ENCODE measurements around the gene KLHL35. TPM values are rescaled to one million over a fixed set of nuclear protein-coding genes. Genes with fewer than 3 reads are reported as not detected.
A peak's percentile ranks its signal among the peaks of the same experiment; 100 is the strongest.

KLHL35 gene
- total RNA-seq, 1 donor from 2014 or later = 2.9 TPM

GRCh38 chr11:75469785-75470405, 36.9 kb upstream of the KLHL35 start:
- no peak for DNase-seq

DNA sequence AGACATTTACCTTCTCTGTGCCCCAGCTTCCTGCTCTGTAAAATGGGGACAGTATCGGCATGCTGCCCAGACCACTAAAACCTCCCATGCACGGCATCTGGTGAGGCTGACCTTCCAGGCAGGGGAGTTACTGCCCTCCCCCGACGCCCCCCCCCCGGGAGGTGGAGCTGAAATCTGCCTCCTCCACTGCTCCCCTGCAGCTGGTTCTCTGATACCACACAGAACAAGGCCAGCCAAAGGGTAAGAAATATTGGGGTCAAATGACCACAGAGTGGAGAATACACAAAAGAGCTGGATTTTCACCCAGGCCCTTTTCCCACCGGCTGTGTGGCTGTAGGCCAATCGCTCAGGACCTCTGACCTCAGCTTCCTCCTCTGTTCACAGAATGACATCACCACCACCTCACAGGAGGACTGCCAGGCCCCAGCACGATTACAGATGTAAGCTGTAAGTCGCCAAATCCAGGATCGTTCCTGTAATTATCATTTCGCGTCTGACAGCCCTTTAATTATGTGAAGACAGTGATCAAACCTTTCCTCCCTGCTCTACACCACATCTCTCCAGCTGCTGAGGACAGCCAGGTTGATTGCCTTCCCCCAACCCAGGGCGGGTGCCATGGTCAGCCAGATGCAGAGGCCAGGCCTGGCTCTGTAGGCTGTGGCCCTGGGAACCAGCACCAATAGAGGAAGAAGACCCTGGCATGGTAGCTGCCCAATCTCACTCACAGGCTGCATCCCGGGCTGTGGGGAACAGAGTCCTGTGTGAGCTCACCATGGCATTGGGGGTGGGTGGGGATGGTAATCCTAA, 35.7 kb upstream of the KLHL35 start:
- peak; percentile 71 for DNase-seq

DNA sequence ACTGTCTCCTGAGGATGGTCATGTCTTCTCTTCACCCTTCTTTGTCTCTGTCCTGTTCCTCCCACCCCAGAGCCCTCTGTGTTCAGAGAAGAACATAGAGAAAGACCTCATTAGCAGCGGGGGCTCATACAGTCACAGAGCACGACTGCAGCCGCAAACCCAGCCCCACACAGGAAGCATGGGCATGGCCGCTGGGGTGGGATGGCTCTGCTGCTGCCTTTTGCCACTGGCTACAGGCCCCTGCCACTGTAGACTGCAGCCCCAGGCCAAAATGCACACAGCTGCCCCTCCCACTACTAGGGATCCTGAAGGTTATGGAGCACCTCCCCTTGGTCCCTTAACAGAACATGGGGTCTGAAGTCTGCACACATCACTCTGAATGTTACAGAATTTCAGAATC, 34.9 kb upstream of the KLHL35 start:
- DNase-seq = no peak

- no peak for DNase-seq
Measured at GRCh38 chr11:75467311-75467710, 34.3 kb upstream of the KLHL35 start.

GRCh38 chr11:75465701-75466531, 32.9 kb upstream of the KLHL35 start:
- DNase-seq = no peak

DNA sequence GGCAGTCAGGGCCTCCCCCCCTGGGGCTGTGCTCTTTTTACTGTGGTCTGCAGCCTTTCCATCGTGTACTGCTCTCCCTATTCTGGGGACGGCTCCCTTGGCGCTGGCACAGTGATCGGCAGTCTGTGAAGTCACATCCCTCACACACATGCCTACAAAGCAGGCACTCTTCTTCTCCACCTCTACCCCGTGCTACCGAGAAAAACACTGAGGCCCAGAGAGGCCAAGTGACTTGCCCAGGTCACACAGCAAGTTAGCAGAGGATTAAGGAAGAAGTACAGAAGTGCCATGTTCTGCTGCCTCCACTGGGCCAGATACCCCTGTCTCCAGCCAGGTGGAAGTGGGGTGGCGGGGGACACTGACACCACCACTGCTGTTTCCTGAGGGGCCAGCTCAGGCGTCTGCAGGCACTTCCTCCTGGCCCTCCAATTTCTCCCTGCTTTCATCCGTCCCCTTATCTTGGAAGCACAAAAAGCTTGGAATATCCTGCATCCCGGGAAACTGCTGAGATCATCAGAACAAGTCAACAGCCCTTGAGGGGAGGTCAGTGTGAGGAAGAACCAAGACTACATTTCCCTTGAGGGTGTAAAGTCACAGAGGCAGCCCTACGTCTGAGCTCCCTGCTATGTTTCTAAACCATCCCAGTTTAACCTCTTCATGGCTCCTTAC, 30.2 kb upstream of the KLHL35 start:
- DNase-seq = no peak

DNA sequence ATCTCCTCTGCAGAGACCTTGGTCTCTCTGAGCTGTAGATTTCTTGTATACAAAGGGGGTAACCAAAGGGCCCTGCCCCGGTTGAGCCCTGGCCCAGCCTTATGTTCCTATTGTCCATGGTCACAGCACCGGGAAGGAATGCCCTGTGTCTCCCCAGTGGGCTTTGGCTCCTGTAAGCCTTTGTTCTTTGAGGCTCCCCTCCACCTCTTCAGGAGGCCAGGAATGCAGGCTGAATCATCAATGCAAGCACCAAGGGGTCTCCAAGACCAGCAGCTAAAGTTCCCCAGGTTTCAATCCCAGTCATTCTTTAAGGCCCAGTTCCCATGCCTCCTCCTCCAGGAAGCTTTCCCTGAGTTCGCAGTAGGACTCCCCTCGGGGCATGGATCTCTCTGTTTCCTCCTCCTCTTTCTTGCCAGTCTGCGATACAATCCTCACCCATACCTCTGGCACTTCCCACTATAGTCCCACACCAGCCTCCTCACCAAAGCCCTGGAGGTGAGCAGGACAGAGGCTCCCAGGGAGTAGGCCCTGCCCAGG, 29.2 kb upstream of the KLHL35 start:
- DNase-seq = no peak

DNA sequence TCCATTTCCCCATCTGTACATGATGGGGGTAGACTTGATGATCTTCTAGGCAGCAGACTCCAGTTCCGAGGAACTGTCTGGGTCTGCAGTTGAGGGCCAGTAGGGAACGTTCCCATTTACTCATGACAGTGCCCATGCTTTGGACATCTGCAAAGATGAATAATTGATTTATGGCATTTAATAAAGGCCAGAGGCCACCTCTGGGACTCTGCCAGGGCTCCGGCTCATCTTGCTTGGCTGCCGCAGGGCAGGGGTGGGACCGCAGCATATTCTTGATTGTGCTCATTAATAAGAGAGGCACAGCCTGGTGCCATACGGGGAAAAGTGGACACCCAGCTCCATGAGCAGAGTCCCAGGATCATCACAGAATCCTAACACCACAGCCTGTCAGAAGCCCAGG, 28.1 kb upstream of the KLHL35 start:
- DNase-seq = no peak

DNA sequence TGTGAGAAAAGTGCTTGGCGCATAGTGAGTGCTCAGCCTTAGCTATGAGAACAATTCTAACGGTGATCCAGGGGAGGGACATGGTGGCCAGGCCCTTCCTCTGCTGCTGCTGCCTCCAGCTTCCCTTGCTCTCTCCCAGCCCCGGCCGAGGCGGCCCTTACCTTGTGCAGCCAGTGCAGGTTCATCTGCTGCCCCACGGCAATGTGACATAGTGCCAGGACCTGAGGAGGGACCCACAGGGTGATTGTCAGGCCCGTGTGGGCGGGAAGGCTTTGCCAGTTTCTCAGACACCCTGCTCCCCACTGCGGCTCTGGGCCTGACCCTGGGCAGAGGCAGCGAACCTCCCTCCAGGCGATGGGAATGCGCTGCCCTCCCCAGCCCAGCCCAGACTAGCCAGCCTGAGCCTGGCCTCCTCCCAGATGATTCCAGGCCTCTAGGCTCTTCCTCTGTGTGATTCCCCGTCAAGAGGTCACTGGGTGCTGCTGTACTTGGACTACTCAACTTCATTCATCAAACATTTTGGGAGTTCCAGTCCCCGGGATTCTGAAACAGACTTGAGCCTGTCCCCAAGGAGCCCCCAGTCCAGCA, 23.7 kb upstream of the KLHL35 start:
- DNase-seq = no peak

GRCh38 chr11:75454987-75455386, 22.0 kb upstream of the KLHL35 start:
- no peak for DNase-seq

- no peak for DNase-seq
Measured at GRCh38 chr11:75453916-75454655, 21.1 kb upstream of the KLHL35 start.

DNA sequence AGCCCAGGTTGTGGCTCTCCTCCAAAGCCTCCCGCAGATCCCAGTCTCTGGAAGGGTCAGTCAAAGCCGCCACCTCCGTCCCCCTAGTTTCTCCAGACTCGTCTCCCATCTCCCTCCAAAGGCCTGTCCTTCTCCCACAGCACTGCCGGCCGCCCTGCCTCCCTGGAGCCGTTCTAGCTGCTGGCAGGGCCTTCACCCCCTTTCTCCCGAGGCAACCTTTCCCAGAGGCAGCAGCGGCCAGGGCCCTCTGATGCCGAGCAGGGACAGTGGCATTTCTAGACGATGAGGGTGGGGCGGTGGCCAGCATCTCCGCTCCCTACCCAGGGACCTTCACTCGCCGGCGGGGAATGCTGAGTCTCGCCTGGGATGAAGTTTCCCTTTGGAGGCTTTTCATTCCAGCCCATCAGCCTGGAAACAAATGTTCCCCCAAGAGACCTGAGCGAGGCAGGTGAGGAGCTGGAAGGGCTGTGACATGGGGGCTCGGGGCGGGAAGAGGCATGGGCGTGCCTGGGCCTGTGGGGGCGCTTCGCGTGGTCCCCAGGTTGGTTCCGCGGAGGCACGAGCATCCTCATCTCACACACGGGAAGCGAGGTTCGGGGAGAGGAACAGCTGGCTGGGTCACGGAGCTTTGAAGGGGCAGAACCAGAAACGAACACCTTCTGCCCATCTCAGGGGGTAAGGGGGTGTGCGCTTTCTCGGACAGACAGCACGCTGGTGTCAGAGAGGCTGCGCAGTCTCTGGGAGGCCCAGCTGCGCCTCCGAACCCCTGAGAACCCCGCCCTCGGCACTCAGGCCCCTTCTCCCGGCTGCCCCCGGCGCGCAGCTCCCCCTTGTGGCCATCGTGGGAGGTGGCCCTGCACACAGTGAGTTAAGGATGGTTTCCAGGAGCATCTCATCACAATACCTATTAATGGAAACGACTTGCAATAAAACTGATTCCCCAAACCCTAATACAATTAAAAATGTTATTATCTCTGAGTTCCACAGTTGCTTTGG, 18.1 kb upstream of the KLHL35 start:
- no peak for DNase-seq

DNA sequence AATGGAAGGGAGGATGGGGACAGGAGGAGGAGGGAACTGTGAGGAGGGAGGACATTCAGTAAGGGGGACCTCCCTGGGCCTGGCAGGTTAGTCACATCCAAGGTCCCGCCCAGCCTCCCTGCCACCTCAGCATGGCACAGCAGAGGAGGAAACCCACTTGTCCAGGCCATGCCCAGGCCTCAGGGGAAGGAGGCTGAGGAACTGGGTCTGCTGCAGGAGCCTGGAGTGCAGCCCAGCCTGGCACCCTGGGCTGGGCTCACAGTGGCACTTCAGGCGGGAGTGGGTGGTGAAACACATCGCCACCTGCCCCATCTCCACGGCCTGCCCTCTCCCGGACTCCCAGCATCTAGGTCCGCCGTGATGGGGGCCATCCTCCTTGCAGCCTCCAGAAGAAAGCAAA, 17.2 kb upstream of the KLHL35 start:
- DNase-seq = no peak

GRCh38 chr11:75449776-75450175, 16.8 kb upstream of the KLHL35 start:
- DNase-seq = no peak

DNA sequence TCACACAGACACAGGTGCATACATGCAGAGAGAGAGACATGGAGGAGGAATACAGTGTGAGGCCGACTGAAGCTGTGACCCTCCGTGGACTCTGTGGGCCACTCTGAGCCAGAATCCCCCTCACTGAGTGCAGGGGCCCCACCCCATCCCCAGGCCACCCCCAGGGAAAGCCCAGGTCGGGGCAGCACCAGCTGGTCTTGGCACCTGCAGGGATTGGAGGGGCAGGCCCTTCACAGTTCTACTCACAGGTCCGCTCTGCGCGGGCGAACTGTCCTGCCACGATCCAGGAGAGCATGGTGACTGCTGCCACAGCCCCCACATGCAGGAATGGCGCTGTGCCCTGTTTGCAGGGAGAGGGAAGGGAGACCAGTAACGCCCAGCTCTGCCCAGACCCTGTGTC, 16.3 kb upstream of the KLHL35 start:
- DNase-seq = no peak

DNA sequence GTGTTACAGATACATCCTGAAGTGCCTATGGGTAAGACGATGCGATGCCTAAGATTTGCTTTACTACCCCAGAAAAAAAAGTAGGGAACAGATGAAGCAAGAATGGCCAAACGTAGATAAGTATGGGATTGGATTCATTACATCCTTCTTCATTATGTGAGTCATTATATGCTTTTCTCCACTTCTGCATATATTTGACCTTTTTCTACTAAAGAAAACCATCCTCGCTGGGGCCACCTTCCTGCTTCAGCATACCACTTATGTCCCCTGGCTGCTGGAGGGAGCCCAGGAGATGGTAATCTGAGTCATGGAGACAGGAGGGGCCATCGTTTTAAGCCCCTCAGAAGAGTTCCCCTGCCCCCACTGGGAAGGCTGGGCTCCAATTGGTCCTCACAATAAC, 14.4 kb upstream of the KLHL35 start:
- DNase-seq = no peak

DNA sequence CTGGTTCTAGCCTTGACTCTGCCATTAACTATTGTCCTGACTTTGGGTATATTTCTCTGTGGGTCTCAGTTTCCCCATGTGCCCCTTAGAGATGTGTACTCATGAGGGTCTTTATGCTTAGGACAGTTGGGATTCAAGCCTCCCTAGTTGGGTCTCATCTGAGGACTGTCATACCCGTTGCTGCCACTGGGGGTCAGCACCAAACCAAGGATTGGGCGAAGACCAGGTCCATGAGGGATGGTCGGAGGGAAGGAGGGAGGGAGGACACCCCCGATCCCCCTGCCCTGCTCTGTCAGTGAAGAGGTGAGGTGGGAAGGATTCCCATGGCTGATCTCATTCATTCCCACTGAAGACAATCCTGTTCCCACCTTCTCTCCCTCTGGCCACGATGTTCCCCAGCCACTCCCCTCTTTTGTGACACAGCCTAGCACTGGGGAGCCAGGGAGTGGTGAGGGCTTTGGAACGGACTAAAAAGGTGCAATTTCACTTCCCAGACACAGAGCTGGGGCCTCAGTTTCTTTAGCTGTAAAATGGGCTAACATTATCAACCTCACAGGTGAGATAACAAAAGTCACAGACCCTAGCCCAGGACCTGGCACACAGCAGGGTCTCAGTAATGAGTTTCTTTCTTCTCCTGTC, 12.4 kb upstream of the KLHL35 start:
- peak; percentile 86 for DNase-seq

DNA sequence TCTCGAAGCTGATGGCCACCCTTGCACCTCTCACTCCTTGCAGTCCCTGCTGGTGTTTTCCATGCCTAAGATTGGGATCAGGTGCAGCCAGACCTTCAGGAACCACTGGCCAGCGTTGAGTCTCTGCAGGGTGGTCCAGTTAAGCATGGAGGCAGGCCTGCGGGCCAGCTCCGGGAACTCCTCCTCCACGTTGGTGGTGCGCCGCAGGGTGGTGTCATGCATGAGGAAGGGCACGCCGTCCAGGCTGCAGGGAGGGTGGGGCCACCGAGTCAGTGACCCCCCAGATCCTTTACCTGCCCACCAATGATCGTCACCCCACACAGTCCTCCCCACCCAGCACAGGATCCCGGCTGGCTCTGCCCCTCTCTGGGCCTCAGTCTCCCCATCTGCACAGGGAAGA, 10.0 kb upstream of the KLHL35 start:
- DNase-seq = no peak

GRCh38 chr11:75442161-75442885, 9.3 kb upstream of the KLHL35 start:
- no peak for DNase-seq

Measured in tongue (tissue), 2 donors.